OCI-LY1 (cell line): Measurements from ENCODE around the gene MYEF2.

Experiments
- EZH2 ChIP-seq: fragments of 200-600 bp; sonication (generic), shearing (Covaris generic); IDR thresholded peaks from 2 replicates; pipeline ENCODE4 v1.8.0; 2017; ENCODE audit warnings: borderline replicate concordance, mixed run types, mild to moderate bottlenecking, antibody characterized with exemption, low read length, moderate library complexity, mixed read lengths
- TF ChIP-seq, protein P1 (sequence below): fragments of 200-600 bp; sonication (generic), shearing (Covaris generic); IDR thresholded peaks from 2 replicates; pipeline ENCODE4 v1.5.1; 2017; ENCODE audit warnings: mild to moderate bottlenecking, antibody characterized with exemption, low read length, moderate library complexity, mixed read lengths

DNA sequence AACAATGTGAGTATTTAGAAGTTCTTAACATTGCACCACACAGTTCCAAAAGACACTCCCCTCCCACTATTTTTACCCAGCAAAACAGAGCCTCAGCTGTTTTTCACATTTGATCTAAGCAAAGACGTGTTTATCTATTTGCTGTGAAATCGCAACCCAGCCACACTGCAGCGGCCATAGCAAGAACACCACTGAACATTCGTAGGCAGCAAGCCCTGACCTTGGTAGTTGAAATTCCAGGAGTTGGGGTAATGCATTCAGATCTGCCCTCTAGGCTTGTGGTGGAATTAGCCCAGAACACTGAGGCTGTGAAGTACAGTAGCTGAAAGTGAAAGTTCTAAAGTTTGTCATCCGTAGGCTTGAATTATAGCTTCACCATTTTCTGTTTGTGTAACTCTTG is 74.4 kb downstream of the MYEF2 start:
- TF ChIP-seq, protein P1, sequence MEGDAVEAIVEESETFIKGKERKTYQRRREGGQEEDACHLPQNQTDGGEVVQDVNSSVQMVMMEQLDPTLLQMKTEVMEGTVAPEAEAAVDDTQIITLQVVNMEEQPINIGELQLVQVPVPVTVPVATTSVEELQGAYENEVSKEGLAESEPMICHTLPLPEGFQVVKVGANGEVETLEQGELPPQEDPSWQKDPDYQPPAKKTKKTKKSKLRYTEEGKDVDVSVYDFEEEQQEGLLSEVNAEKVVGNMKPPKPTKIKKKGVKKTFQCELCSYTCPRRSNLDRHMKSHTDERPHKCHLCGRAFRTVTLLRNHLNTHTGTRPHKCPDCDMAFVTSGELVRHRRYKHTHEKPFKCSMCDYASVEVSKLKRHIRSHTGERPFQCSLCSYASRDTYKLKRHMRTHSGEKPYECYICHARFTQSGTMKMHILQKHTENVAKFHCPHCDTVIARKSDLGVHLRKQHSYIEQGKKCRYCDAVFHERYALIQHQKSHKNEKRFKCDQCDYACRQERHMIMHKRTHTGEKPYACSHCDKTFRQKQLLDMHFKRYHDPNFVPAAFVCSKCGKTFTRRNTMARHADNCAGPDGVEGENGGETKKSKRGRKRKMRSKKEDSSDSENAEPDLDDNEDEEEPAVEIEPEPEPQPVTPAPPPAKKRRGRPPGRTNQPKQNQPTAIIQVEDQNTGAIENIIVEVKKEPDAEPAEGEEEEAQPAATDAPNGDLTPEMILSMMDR: no peak
- no peak for TF ChIP-seq EZH2
